Right lobe of liver (tissue), 4 donors: ENCODE results near the gene MFAP4.

Experiments
- POLR2A ChIP-seq: fragments of 450-650 bp; IDR thresholded peaks from one replicate; pipeline ENCODE4 v1.6.1; 2017; ENCODE audit warnings: antibody characterized with exemption, mild to moderate bottlenecking
- TF ChIP-seq, protein P1 (sequence below), 4 donors: fragments of 200-600 bp in 3 of 4; fragments of 450-650 bp in 1 of 4; IDR thresholded peaks; one replicate each; pipeline versions ENCODE4 v1.5.1 to v1.8.0; 2016 to 2022; ENCODE audit warnings: antibody characterized with exemption in 4 of 4, mild to moderate bottlenecking in 2 of 4
- donor health status: DM: no; HTN: no; CAD: no.
- donor health status: DM: no; HTN: no; CAD: no.
- donor health status: DM: no; HTN: yes; CAD: no.

DNA sequence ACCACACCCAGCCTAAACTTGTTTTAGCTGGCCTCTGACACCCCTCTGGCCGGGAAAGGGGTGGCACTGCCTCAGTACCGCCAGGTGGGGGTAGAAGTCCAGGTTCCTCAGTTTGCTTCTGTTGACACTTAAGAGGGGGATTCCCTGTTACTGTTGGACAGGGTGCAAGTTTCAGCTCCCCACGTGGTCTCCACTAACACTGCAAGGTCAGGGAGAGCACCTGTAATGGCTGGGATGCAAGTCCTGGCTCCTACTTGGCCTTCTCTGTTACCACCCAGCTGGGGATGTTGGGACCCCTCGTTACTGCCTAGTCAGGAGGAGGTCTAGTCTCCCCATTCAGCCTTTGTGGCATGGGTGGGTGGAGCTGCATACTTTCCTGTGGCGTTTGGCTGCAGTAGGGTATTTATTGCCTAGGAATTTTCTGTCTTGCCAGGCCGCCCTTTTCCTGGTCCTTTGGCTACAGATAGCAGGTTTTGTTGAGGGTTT lies 10.6 kb upstream of the MFAP4 start:
- TF ChIP-seq, protein P1, sequence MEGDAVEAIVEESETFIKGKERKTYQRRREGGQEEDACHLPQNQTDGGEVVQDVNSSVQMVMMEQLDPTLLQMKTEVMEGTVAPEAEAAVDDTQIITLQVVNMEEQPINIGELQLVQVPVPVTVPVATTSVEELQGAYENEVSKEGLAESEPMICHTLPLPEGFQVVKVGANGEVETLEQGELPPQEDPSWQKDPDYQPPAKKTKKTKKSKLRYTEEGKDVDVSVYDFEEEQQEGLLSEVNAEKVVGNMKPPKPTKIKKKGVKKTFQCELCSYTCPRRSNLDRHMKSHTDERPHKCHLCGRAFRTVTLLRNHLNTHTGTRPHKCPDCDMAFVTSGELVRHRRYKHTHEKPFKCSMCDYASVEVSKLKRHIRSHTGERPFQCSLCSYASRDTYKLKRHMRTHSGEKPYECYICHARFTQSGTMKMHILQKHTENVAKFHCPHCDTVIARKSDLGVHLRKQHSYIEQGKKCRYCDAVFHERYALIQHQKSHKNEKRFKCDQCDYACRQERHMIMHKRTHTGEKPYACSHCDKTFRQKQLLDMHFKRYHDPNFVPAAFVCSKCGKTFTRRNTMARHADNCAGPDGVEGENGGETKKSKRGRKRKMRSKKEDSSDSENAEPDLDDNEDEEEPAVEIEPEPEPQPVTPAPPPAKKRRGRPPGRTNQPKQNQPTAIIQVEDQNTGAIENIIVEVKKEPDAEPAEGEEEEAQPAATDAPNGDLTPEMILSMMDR (IDR thresholded peaks at IDR 0.05): no peak
- no peak for TF ChIP-seq POLR2A
